IPS DF 6.9 (cell line): Measurements from ENCODE around the gene SHISA9.

ENCODE experiments used
- DNase-seq: peaks from one replicate; pipeline ENCODE4 v3.0.0-alpha.2; 2013; ENCODE audit warnings: low read depth, low spot score
- H3K27ac ChIP-seq: one replicate; pipeline ENCODE4 v1.5.1; 2013; ENCODE audit warnings: low read length, control low read depth
- H3K27me3 ChIP-seq: 2 replicates; pipeline ENCODE4 v1.6.1; 2013; ENCODE audit warnings: mild to moderate bottlenecking, low read length; ENCODE audit not compliant: control insufficient read depth, insufficient read depth
- H3K36me3 ChIP-seq: 2 replicates; pipeline ENCODE4 v1.6.1; 2013; ENCODE audit warnings: low read length; ENCODE audit not compliant: control insufficient read depth, insufficient read depth
- H3K4me1 ChIP-seq: 2 replicates; pipeline ENCODE4 v1.6.1; 2013; ENCODE audit warnings: low read length; ENCODE audit not compliant: control insufficient read depth, insufficient read depth
- H3K4me3 ChIP-seq: 2 replicates; pipeline ENCODE4 v1.5.1; 2013; ENCODE audit warnings: mild to moderate bottlenecking, low read length
- H3K9me3 ChIP-seq: 2 replicates; pipeline ENCODE4 v1.6.1; 2013; ENCODE audit warnings: low read length, inconsistent platforms; ENCODE audit not compliant: control insufficient read depth, insufficient read depth
- WGBS: extraction: QIAGEN DNeasy Blood & Tissue Kit; methylation state at CpG from one replicate; pipeline ENCODE4 v1.1.7; 2013; ENCODE audit warnings: mixed read lengths, missing lambda C conversion rate; ENCODE audit not compliant: insufficient read length, insufficient coverage; 5-methylcytosine and 5-hydroxymethylcytosine counted together

Gene SHISA9

GRCh38 chr16:13039526-13039925 is 138.1 kb downstream of the SHISA9 start:
- H3K4me3 ChIP-seq, result no peak overlapping the region
- H3K27me3 ChIP-seq, result no peaks in the 10 kb centered on the region
- no peak overlapping the region for H3K27ac ChIP-seq
- 0 out of 2 replicates have a peak, but pooled peaks cover 2% of the 10 kb centered on the region for H3K4me1 ChIP-seq
- no CpG with 5 or more reads among the region's 2 CpGs for WGBS
- H3K36me3 ChIP-seq, result no peaks in the 10 kb centered on the region
- DNase-seq, result no peak
- no peaks in the 10 kb centered on the region for H3K9me3 ChIP-seq

GRCh38 chr16:13041180-13041579 is 139.8 kb downstream of the SHISA9 start:
- Histone ChIP-seq H3K4me1 (peaks cover 2% of the 10 kb centered on the region; the same call in 1 of the 2 replicates), H3K27me3 (no peaks in the 10 kb centered on the region), H3K36me3 (no peaks in the 10 kb centered on the region), H3K9me3 (no peaks in the 10 kb centered on the region), H3K27ac (no peak overlapping the region), H3K4me3 (no peak overlapping the region)
- WGBS, result no CpG with 5 or more reads among the region's 1 CpG
- no peak for DNase-seq

- Histone ChIP-seq H3K9me3 (no peaks in the 10 kb centered on the region), H3K27ac (no peak overlapping the region), H3K36me3 (no peaks in the 10 kb centered on the region), H3K4me3 (no peak overlapping the region), H3K4me1 (peaks cover 2% of the 10 kb centered on the region; the same call in 1 of the 2 replicates), H3K27me3 (no peaks in the 10 kb centered on the region)
- WGBS, result no CpG with 5 or more reads among the region's 5 CpGs
- no peak for DNase-seq
Measured at GRCh38 chr16:13041646-13042290, 140.4 kb downstream of the SHISA9 start.

GRCh38 chr16:13042291-13042685 is 140.9 kb downstream of the SHISA9 start:
- H3K27ac ChIP-seq, result no peak overlapping the region
- H3K36me3 ChIP-seq, result no peaks in the 10 kb centered on the region
- H3K4me1 ChIP-seq, result peaks cover 2% of the 10 kb centered on the region; the same call in 1 of the 2 replicates
- H3K9me3 ChIP-seq, result no peaks in the 10 kb centered on the region
- no peak for DNase-seq
- no peak overlapping the region for H3K4me3 ChIP-seq
- no peaks in the 10 kb centered on the region for H3K27me3 ChIP-seq

- H3K27ac ChIP-seq, result no peak overlapping the region
- no peak for DNase-seq
- H3K9me3 ChIP-seq, result no peaks in the 10 kb centered on the region
- H3K4me3 ChIP-seq, result no peak overlapping the region
- H3K4me1 ChIP-seq, result no peaks in the 10 kb centered on the region; the same call in 1 of the 2 replicates
- no CpG with 5 or more reads among the region's 3 CpGs for WGBS
- no peaks in the 10 kb centered on the region for H3K27me3 ChIP-seq
- no peaks in the 10 kb centered on the region for H3K36me3 ChIP-seq
Measured at GRCh38 chr16:13046061-13046821, 144.8 kb downstream of the SHISA9 start.

- Histone ChIP-seq H3K4me1 (no peaks in the 10 kb centered on the region; the same call in 1 of the 2 replicates), H3K4me3 (no peak overlapping the region), H3K27me3 (no peaks in the 10 kb centered on the region), H3K27ac (no peak overlapping the region), H3K9me3 (no peaks in the 10 kb centered on the region), H3K36me3 (no peaks in the 10 kb centered on the region)
- no CpG with 5 or more reads among the region's 1 CpG for WGBS
- no peak for DNase-seq
Measured at GRCh38 chr16:13047276-13047675, 145.9 kb downstream of the SHISA9 start.

GRCh38 chr16:13049688-13050087 is 148.3 kb downstream of the SHISA9 start:
- Histone ChIP-seq H3K27me3 (no peaks in the 10 kb centered on the region), H3K36me3 (no peaks in the 10 kb centered on the region), H3K27ac (no peak overlapping the region), H3K4me3 (no peak overlapping the region), H3K4me1 (no peaks in the 10 kb centered on the region; the same call in 1 of the 2 replicates), H3K9me3 (no peaks in the 10 kb centered on the region)
- WGBS, result no CpG with 5 or more reads among the region's 3 CpGs
- no peak for DNase-seq

GRCh38 chr16:13052431-13052830 is 151.0 kb downstream of the SHISA9 start:
- no CpG with 5 or more reads among the region's 1 CpG for WGBS
- Histone ChIP-seq H3K4me1 (peaks cover 2% of the 10 kb centered on the region; the same call in 1 of the 2 replicates), H3K36me3 (no peaks in the 10 kb centered on the region), H3K27me3 (no peaks in the 10 kb centered on the region), H3K9me3 (no peaks in the 10 kb centered on the region), H3K27ac (no peak overlapping the region), H3K4me3 (no peak overlapping the region)
- no peak for DNase-seq

GRCh38 chr16:13055480-13055879 is 154.1 kb downstream of the SHISA9 start:
- no peak overlapping the region for H3K27ac ChIP-seq

GRCh38 chr16:13056607-13057006 is 155.2 kb downstream of the SHISA9 start:
- Histone ChIP-seq H3K4me3 (no peak overlapping the region), H3K27me3 (no peaks in the 10 kb centered on the region), H3K4me1 (peaks cover 2% of the 10 kb centered on the region; the same call in 1 of the 2 replicates), H3K36me3 (no peaks in the 10 kb centered on the region), H3K27ac (no peak overlapping the region), H3K9me3 (no peaks in the 10 kb centered on the region)
- DNase-seq, result no peak
- no CpG with 5 or more reads among the region's 5 CpGs for WGBS

More at GRCh38 chr16:13055480-13055879, 154.1 kb downstream of the SHISA9 start:
- Histone ChIP-seq H3K27me3 (no peaks in the 10 kb centered on the region), H3K4me1 (peaks cover 2% of the 10 kb centered on the region; the same call in 1 of the 2 replicates), H3K9me3 (no peaks in the 10 kb centered on the region), H3K4me3 (no peak overlapping the region), H3K36me3 (no peaks in the 10 kb centered on the region)
- no CpG with 5 or more reads among the region's 3 CpGs for WGBS
- DNase-seq, result no peak
